ENCODE measurements around the gene LIX1.

- TF ChIP-seq SP2 (IDR thresholded peaks at IDR 0.05; ENCODE audit: low read length) (no peak), ATF2 (IDR thresholded peaks at IDR 0.05; ENCODE audit: low read length) (no peak)
Measured at GRCh38 chr5:97163790-97164285, 21.4 kb upstream of the LIX1 start.
